Activated CD4-positive, alpha-beta T cell treated with anti-CD3 and anti-CD28 coated beads, Interleukin-10, Interleukin-2, amounts not matched to agents 100 ng/mL and 50 ng/mL, durations not matched to agents 16 hours and 8 hours (primary cell): Measurements from ENCODE around the gene RGMA.
"Not testable (repeated sequence)": the region's sequence is repeated elsewhere in the genome, so short reads cannot be mapped to it uniquely, and the experiment has no call there.

Experiments used
- DNase-seq: peaks from one replicate; pipeline ENCODE4 v3.0.0-alpha.2; 2020

The RGMA gene

GRCh38 chr15:93046120-93046519 lies 42.9 kb downstream of the RGMA start:
- no peak for DNase-seq

- DNase-seq: no peak
Measured at GRCh38 chr15:93045191-93045785, 43.7 kb downstream of the RGMA start.

- no peak for DNase-seq
Measured at GRCh38 chr15:93044301-93045190, 44.5 kb downstream of the RGMA start.

- no peak for DNase-seq
Measured at GRCh38 chr15:93043621-93044300, 45.2 kb downstream of the RGMA start.

GRCh38 chr15:93042691-93043378 lies 46.2 kb downstream of the RGMA start:
- no peak for DNase-seq

GRCh38 chr15:93042211-93042610 lies 46.8 kb downstream of the RGMA start:
- no peak for DNase-seq

GRCh38 chr15:93041159-93041547 lies 47.9 kb downstream of the RGMA start:
- DNase-seq: no peak

GRCh38 chr15:93040288-93041158 lies 48.5 kb downstream of the RGMA start:
- no peak for DNase-seq

- not testable (repeated sequence) for DNase-seq
Measured at GRCh38 chr15:93039562-93040287, 49.3 kb downstream of the RGMA start.

GRCh38 chr15:93037820-93038705 lies 50.9 kb downstream of the RGMA start:
- DNase-seq: no peak

GRCh38 chr15:93036951-93037819 lies 51.8 kb downstream of the RGMA start:
- no peak for DNase-seq

- DNase-seq: peak; percentile 61
Measured at GRCh38 chr15:93035953-93036810, 52.8 kb downstream of the RGMA start.

- DNase-seq: no peak
Measured at GRCh38 chr15:93035092-93035915, 53.7 kb downstream of the RGMA start.

GRCh38 chr15:93034512-93034911 lies 54.5 kb downstream of the RGMA start:
- DNase-seq: no peak

- DNase-seq: no peak
Measured at GRCh38 chr15:93033434-93034045, 55.5 kb downstream of the RGMA start.

- not testable (repeated sequence) for DNase-seq
Measured at GRCh38 chr15:93032515-93033206, 56.4 kb downstream of the RGMA start.
